Lower leg skin (tissue), 4 donors: Measurements from ENCODE around the gene CFAP97D1. TPM values are rescaled to one million over a fixed set of nuclear protein-coding genes. Genes with fewer than 3 reads are reported as not detected.

ENCODE experiments used
- DNase-seq, 2 donors: peaks; one replicate each; pipeline ENCODE4 v3.0.0-alpha.2; 2019; ENCODE audit warnings: low spot score in 2 of 2
- H3K4me3 ChIP-seq: fragments of 200-600 bp; sonication (generic); 2 replicates; pipeline ENCODE4 v1.5.1; 2017; ENCODE audit warnings: mild to moderate bottlenecking, low read depth; ENCODE audit not compliant: poor library complexity, severe bottlenecking
- CTCF ChIP-seq, 3 donors: fragments of 450-650 bp; IDR thresholded peaks; one replicate each; pipeline ENCODE4 v1.5.1; 2016; ENCODE audit warnings: antibody characterized with exemption in 3 of 3, mild to moderate bottlenecking in 3 of 3, moderate library complexity in 2 of 3
- POLR2A ChIP-seq, 2 donors: fragments of 450-650 bp; IDR thresholded peaks; one replicate each; pipeline ENCODE4 v1.6.1; 2016 to 2017; ENCODE audit warnings: antibody characterized with exemption in 2 of 2, mild to moderate bottlenecking in 1 of 2, moderate library complexity in 1 of 2
- WGBS, 2 donors: methylation state at CpG; one replicate each; pipeline ENCODE4 v1.1.5; 2018; 5-methylcytosine and 5-hydroxymethylcytosine counted together
- intact Hi-C: fragments of 100-400 bp; cut with DNase I; formaldehyde crosslinking; loops from one replicate; pipeline ENCODE4 v1.15.0; 2023; ENCODE audit warnings: low total_unique reads
- total RNA-seq, 4 donors: library from RNA; depleted of rRNA; stranded (reverse); fragments of >200 nt; gene quantifications; one replicate each; pipeline ENCODE4 v1.1.0, GENCODE V29; 2016

CFAP97D1 gene
- total RNA-seq, 4 donors from 2014 or later, result 0.30 TPM; not detected in 3

- DNase-seq, result no peak
- no peak overlapping the region for H3K4me3 ChIP-seq
- TF ChIP-seq CTCF (IDR thresholded peaks at IDR 0.05) (no peak), POLR2A (IDR thresholded peaks at IDR 0.05) (no peak)
- 86 to 88% methylated on average over 7 to 8 of the region's 8 CpGs for WGBS, 2 donors
- intact Hi-C loops, result no loop called here
Measured at GRCh38 chr17:43831633-43832032, 51.4 kb downstream of the CFAP97D1 start.

- peak overlapping the region; percentile 70 for H3K4me3 ChIP-seq
- 19 to 38% methylated on average over 14 to 30 of the region's 51 CpGs for WGBS, 2 donors
- TF ChIP-seq POLR2A (IDR thresholded peaks at IDR 0.05) (no peak), CTCF (IDR thresholded peaks at IDR 0.05) (no peak)
- DNase-seq, result peak in 1 of 2 donors; percentile 92
- intact Hi-C loops, result no loop called here
Measured at GRCh38 chr17:43832168-43832975, 52.1 kb downstream of the CFAP97D1 start.

- DNase-seq, result peak in 1 of 2 donors; percentile 90
- 2% methylated on average over 44 to 57 of the region's 87 CpGs for WGBS, 2 donors
- TF ChIP-seq CTCF (IDR thresholded peaks at IDR 0.05), result no peak
- no peak for TF ChIP-seq POLR2A (IDR thresholded peaks at IDR 0.05)
- peak within 1 kb of the TSS; percentile 70 for H3K4me3 ChIP-seq
- intact Hi-C loops, result no loop called here
Measured at GRCh38 chr17:43832976-43833829, 53.0 kb downstream of the CFAP97D1 start, which contains the start of gene MPP3. Gene MPP3 (minus strand): TSS chr17:43833146. CDS start chr17:43831906, 1,240 bp downstream.

- 46 to 57% methylated on average over 2 of the region's 2 CpGs for WGBS, 2 donors
- no peak overlapping the region for H3K4me3 ChIP-seq
- TF ChIP-seq POLR2A (IDR thresholded peaks at IDR 0.05) (no peak), CTCF (IDR thresholded peaks at IDR 0.05) (no peak)
- DNase-seq, result peak in 1 of 2 donors; percentile 41
- intact Hi-C loops, result no loop called here
Measured at GRCh38 chr17:43834106-43834505, 53.9 kb downstream of the CFAP97D1 start.

Other genes with a start within 250 kb of the CFAP97D1 start
- 1 to 10 TPM; 3.7 to 8.8 (median 6.5) TPM for gene ETV4, start 234.1 kb upstream of the CFAP97D1 start, total RNA-seq
- gene MEOX1, start 118.5 kb upstream of the CFAP97D1 start, total RNA-seq, result 1 to 10 TPM; 1.9 to 7.9 (median 3.7) TPM
- gene SOST, start 21.6 kb upstream of the CFAP97D1 start, total RNA-seq, result 1 to 10 TPM in 1 of 4 donors, under 1 TPM in 1, not detected in 2; 0.49 to 1.5 TPM
- 10 to 100 TPM; 33.2 to 44.1 (median 37.9) TPM for gene DUSP3, start 1.5 kb upstream of the CFAP97D1 start, total RNA-seq
- gene MPP3, start 52.7 kb downstream of the CFAP97D1 start, total RNA-seq, result 1 to 10 TPM; 1.9 to 8.9 (median 6.3) TPM
- 1 to 10 TPM; 6.2 to 9.7 (median 9.0) TPM for gene CD300LG, start 66.7 kb downstream of the CFAP97D1 start, total RNA-seq
- gene MPP2, start 127.1 kb downstream of the CFAP97D1 start, total RNA-seq, result 10 to 100 TPM in 1 of 4 donors, 1 to 10 TPM in 2, under 1 TPM in 1; 0.42 to 10.7 (median 3.7) TPM
- gene PPY, start 162.0 kb downstream of the CFAP97D1 start, total RNA-seq, result not detected
- gene PYY, start 173.5 kb downstream of the CFAP97D1 start, total RNA-seq, result not detected
- gene NAGS, start 224.2 kb downstream of the CFAP97D1 start, total RNA-seq, result 1 to 10 TPM; 3.2 to 4.9 (median 3.6) TPM
- 10 to 100 TPM; 28.4 to 48.0 (median 41.2) TPM for gene TMEM101, start 234.5 kb downstream of the CFAP97D1 start, total RNA-seq